T-helper 17 cell (primary cell): ENCODE data around the gene SYT6. TPM values are rescaled to one million over a fixed set of nuclear protein-coding genes. Genes with fewer than 3 reads are reported as not detected.

ENCODE experiments used
- ATAC-seq: fragments of 150-1000 bp; cut with Tn5 transposase; 2 replicates; pipeline ENCODE4 v1.10.0; 2021; ENCODE audit warnings: mild to moderate bottlenecking, moderate library complexity
- DNase-seq, 3 donors: peaks; one replicate each; pipeline versions ENCODE4 v3.0.0 to v3.0.0-alpha.2; 2020 to 2021
- H3K9me3 ChIP-seq: one replicate; pipeline ENCODE4 v1.7.0; 2013; ENCODE audit warnings: low read length, mild to moderate bottlenecking; ENCODE audit not compliant: control insufficient read depth, poor library complexity, severe bottlenecking
- H3K27ac Mint-ChIP-seq: one replicate; pipeline ENCODE4 v1.8.0; 2022; ENCODE audit warnings: mild to moderate bottlenecking, moderate library complexity, mixed read lengths
- H3K27me3 Mint-ChIP-seq: one replicate; pipeline ENCODE4 v1.8.0; 2022; ENCODE audit warnings: mixed read lengths
- H3K36me3 Mint-ChIP-seq: one replicate; pipeline ENCODE4 v1.8.0; 2022; ENCODE audit warnings: low read depth, mixed read lengths
- H3K4me1 Mint-ChIP-seq: one replicate; pipeline ENCODE4 v1.8.0; 2022; ENCODE audit warnings: mild to moderate bottlenecking, mixed read lengths
- H3K4me3 Mint-ChIP-seq: one replicate; pipeline ENCODE4 v1.8.0; 2022; ENCODE audit warnings: mild to moderate bottlenecking, moderate library complexity, mixed read lengths
- total RNA-seq, 4 donors: library from RNA in 2 of 4; stranded (reverse) in 2 of 4; gene quantifications; one replicate each; pipeline ENCODE4 v1.2.3 and lab custom pipeline; 2022 to 2026

The SYT6 gene
- total RNA-seq, 2 donors from 2014 or later: 0.10 TPM; not detected in 1

- DNase-seq (no peak), ATAC-seq (no peak)
- H3K4me3 Mint-ChIP-seq: no peak overlapping the region
- H3K4me1 Mint-ChIP-seq: no peaks in the 10 kb centered on the region
- H3K36me3 Mint-ChIP-seq: no peaks in the 10 kb centered on the region
- no peaks in the 10 kb centered on the region for H3K9me3 ChIP-seq
- H3K27ac Mint-ChIP-seq: no peak overlapping the region
- no peaks in the 10 kb centered on the region for H3K27me3 Mint-ChIP-seq
Observed at GRCh38 chr1:114173680-114174079, 20.0 kb upstream of the SYT6 start.

- H3K4me1 Mint-ChIP-seq: no peaks in the 10 kb centered on the region
- no peak for ATAC-seq
- H3K27me3 Mint-ChIP-seq: peaks cover 6% of the 10 kb centered on the region
- H3K4me3 Mint-ChIP-seq: no peak overlapping the region
- DNase-seq: no peak
- H3K9me3 ChIP-seq: no peaks in the 10 kb centered on the region
- no peak overlapping the region for H3K27ac Mint-ChIP-seq
- H3K36me3 Mint-ChIP-seq: no peaks in the 10 kb centered on the region
Observed at GRCh38 chr1:114169509-114169908, 15.8 kb upstream of the SYT6 start.

- DNase-seq: no peak
- no peak overlapping the region for H3K4me3 Mint-ChIP-seq
- no peak overlapping the region for H3K27ac Mint-ChIP-seq
- H3K9me3 ChIP-seq: no peaks in the 10 kb centered on the region
- no peaks in the 10 kb centered on the region for H3K36me3 Mint-ChIP-seq
- no peaks in the 10 kb centered on the region for H3K4me1 Mint-ChIP-seq
- no peak for ATAC-seq
- peaks cover 6% of the 10 kb centered on the region for H3K27me3 Mint-ChIP-seq
Observed at GRCh38 chr1:114167226-114167625, 13.6 kb upstream of the SYT6 start.

GRCh38 chr1:114164840-114165543 is 11.3 kb upstream of the SYT6 start:
- no peak for DNase-seq
- no peaks in the 10 kb centered on the region for H3K36me3 Mint-ChIP-seq
- H3K9me3 ChIP-seq: no peaks in the 10 kb centered on the region
- no peak overlapping the region for H3K4me3 Mint-ChIP-seq
- ATAC-seq: no peak
- H3K4me1 Mint-ChIP-seq: no peaks in the 10 kb centered on the region
- no peak overlapping the region for H3K27ac Mint-ChIP-seq
- peaks cover 15% of the 10 kb centered on the region for H3K27me3 Mint-ChIP-seq

- H3K9me3 ChIP-seq: peaks cover 2% of the 10 kb centered on the region
- H3K27ac Mint-ChIP-seq: no peak overlapping the region
- H3K36me3 Mint-ChIP-seq: peaks cover 3% of the 10 kb centered on the region
- no peak for ATAC-seq
- DNase-seq: no peak
- no peaks in the 10 kb centered on the region for H3K4me1 Mint-ChIP-seq
- no peak overlapping the region for H3K4me3 Mint-ChIP-seq
- peaks cover 49% of the 10 kb centered on the region for H3K27me3 Mint-ChIP-seq
Observed at GRCh38 chr1:114159941-114160340, 6.3 kb upstream of the SYT6 start.

GRCh38 chr1:114157275-114157660 is 3.6 kb upstream of the SYT6 start:
- H3K4me1 Mint-ChIP-seq: peaks cover 3% of the 10 kb centered on the region
- no peak for ATAC-seq
- DNase-seq: no peak
- H3K9me3 ChIP-seq: peaks cover 3% of the 10 kb centered on the region
- H3K27me3 Mint-ChIP-seq: peaks cover 61% of the 10 kb centered on the region
- H3K4me3 Mint-ChIP-seq: no peak overlapping the region
- no peak overlapping the region for H3K27ac Mint-ChIP-seq
- peaks cover 3% of the 10 kb centered on the region for H3K36me3 Mint-ChIP-seq

- Mint-ChIP-seq H3K4me1 (peaks cover 3% of the 10 kb centered on the region), H3K27ac (no peak overlapping the region), H3K27me3 (peaks cover 67% of the 10 kb centered on the region), H3K36me3 (peaks cover 3% of the 10 kb centered on the region), H3K4me3 (no peak overlapping the region)
- peaks cover 3% of the 10 kb centered on the region for H3K9me3 ChIP-seq
- ATAC-seq (no peak), DNase-seq (no peak)
Observed at GRCh38 chr1:114156538-114157274, 3.0 kb upstream of the SYT6 start.

- Mint-ChIP-seq H3K36me3 (peaks cover 3% of the 10 kb centered on the region), H3K27me3 (peaks cover 69% of the 10 kb centered on the region), H3K4me3 (no peak overlapping the region), H3K27ac (no peak overlapping the region), H3K4me1 (peaks cover 3% of the 10 kb centered on the region)
- peaks cover 3% of the 10 kb centered on the region for H3K9me3 ChIP-seq
- no peak for DNase-seq
- no peak for ATAC-seq
Observed at GRCh38 chr1:114155706-114156105, 2.0 kb upstream of the SYT6 start.

- H3K36me3 Mint-ChIP-seq: peaks cover 3% of the 10 kb centered on the region
- H3K9me3 ChIP-seq: peaks cover 3% of the 10 kb centered on the region
- H3K4me1 Mint-ChIP-seq: peaks cover 3% of the 10 kb centered on the region
- H3K27me3 Mint-ChIP-seq: peaks cover 75% of the 10 kb centered on the region
- ATAC-seq (peak; percentile 28), DNase-seq (no peak)
- peak overlapping the region; percentile 84 for H3K4me3 Mint-ChIP-seq
- peak overlapping the region; percentile 9 for H3K27ac Mint-ChIP-seq
Observed at GRCh38 chr1:114154963-114155322, 1.3 kb upstream of the SYT6 start.

GRCh38 chr1:114154146-114154962 is 685 bp upstream of the SYT6 start:
- DNase-seq (no peak), ATAC-seq (peak; percentile 18)
- peak overlapping the region; percentile 84 for H3K4me3 Mint-ChIP-seq
- peaks cover 3% of the 10 kb centered on the region for H3K9me3 ChIP-seq
- H3K27me3 Mint-ChIP-seq: peaks cover 76% of the 10 kb centered on the region
- H3K36me3 Mint-ChIP-seq: peaks cover 3% of the 10 kb centered on the region
- peak overlapping the region; percentile 9 for H3K27ac Mint-ChIP-seq
- peaks cover 3% of the 10 kb centered on the region for H3K4me1 Mint-ChIP-seq

- peaks cover 3% of the 10 kb centered on the region for H3K4me1 Mint-ChIP-seq
- H3K4me3 Mint-ChIP-seq: peak overlapping the region; percentile 84
- peaks cover 6% of the 10 kb centered on the region for H3K36me3 Mint-ChIP-seq
- no peak for DNase-seq
- peaks cover 3% of the 10 kb centered on the region for H3K9me3 ChIP-seq
- no peak overlapping the region for H3K27ac Mint-ChIP-seq
- peaks cover 83% of the 10 kb centered on the region for H3K27me3 Mint-ChIP-seq
- peak; percentile 41 for ATAC-seq
Observed at GRCh38 chr1:114152508-114153260, 985 bp downstream of the SYT6 start.

GRCh38 chr1:114152089-114152507 is 1.6 kb downstream of the SYT6 start:
- peaks cover 3% of the 10 kb centered on the region for H3K4me1 Mint-ChIP-seq
- H3K27me3 Mint-ChIP-seq: peaks cover 84% of the 10 kb centered on the region
- DNase-seq (no peak), ATAC-seq (no peak)
- H3K4me3 Mint-ChIP-seq: peak overlapping the region; percentile 73
- H3K36me3 Mint-ChIP-seq: peaks cover 6% of the 10 kb centered on the region
- peaks cover 3% of the 10 kb centered on the region for H3K9me3 ChIP-seq
- H3K27ac Mint-ChIP-seq: no peak overlapping the region

GRCh38 chr1:114150016-114150415 is 3.7 kb downstream of the SYT6 start:
- ATAC-seq: no peak
- DNase-seq: no peak

More at GRCh38 chr1:114150016-114150415, 3.7 kb downstream of the SYT6 start:
- no peak overlapping the region for H3K4me3 Mint-ChIP-seq
- peaks cover 3% of the 10 kb centered on the region for H3K4me1 Mint-ChIP-seq
- H3K9me3 ChIP-seq: peaks cover 2% of the 10 kb centered on the region
- peaks cover 76% of the 10 kb centered on the region for H3K27me3 Mint-ChIP-seq
- no peak overlapping the region for H3K27ac Mint-ChIP-seq
- peaks cover 3% of the 10 kb centered on the region for H3K36me3 Mint-ChIP-seq
